Peyer's patch (tissue), 4 donors: ENCODE measurements around the gene KIAA0930.
A peak's percentile ranks its signal among the peaks of the same experiment; 100 is the strongest.

Experiments
- POLR2A ChIP-seq, 2 donors: fragments of 450-650 bp; IDR thresholded peaks; one replicate each; pipeline ENCODE4 v1.5.1; 2017; ENCODE audit warnings: antibody characterized with exemption in 2 of 2, mild to moderate bottlenecking in 2 of 2, moderate library complexity in 2 of 2
- TF ChIP-seq, protein P1 (sequence below), 6 experiments: fragments of 450-650 bp in 4 of 6; fragments of 200-600 bp in 2 of 6; sonication (generic) in 1 of 6; IDR thresholded peaks; one replicate each; pipeline ENCODE4 v1.5.1; 2017 to 2019; ENCODE audit warnings: antibody characterized with exemption in 6 of 6, mild to moderate bottlenecking in 3 of 6, moderate library complexity in 1 of 6

DNA sequence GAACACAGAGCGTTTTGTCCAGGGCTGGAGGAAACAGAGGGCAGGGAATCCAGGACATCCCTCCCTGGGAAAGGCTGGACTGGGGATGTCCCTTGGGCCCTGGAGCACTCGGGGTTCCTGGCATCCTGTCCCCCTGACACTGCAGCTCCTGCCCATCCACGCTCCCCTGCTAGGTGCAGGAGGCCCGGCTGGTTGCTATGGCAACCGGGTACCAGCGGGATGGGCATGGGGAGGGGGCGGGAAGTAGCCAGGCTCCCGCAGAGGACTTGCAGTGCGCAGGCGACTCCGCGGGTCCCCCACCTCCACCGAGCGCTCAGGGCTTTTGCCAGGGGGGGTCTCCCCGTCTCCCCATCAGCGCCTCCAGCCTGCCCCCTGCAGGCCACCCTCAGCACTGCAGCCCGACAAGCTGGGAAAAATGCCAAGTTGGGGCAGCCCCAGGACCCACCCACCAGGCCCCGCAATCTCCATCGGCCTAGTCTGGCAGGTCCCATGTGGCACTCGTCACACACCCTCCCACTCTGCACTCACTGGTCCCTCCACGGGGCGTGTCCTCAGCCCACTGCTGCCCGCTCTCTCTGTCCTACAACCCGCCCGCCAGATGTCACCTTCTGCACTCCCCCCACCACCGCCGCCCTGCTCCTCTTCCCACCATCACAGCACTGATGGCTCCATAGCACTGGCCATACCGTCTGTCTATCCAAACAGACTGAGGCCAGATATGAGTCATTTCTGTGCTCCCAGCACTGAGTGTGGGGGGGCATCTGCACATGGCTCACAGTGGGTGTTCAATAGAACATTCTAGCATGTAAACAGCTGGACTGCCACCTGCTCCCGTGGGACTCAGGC, 31.5 kb downstream of the KIAA0930 start:
- TF ChIP-seq, protein P1, sequence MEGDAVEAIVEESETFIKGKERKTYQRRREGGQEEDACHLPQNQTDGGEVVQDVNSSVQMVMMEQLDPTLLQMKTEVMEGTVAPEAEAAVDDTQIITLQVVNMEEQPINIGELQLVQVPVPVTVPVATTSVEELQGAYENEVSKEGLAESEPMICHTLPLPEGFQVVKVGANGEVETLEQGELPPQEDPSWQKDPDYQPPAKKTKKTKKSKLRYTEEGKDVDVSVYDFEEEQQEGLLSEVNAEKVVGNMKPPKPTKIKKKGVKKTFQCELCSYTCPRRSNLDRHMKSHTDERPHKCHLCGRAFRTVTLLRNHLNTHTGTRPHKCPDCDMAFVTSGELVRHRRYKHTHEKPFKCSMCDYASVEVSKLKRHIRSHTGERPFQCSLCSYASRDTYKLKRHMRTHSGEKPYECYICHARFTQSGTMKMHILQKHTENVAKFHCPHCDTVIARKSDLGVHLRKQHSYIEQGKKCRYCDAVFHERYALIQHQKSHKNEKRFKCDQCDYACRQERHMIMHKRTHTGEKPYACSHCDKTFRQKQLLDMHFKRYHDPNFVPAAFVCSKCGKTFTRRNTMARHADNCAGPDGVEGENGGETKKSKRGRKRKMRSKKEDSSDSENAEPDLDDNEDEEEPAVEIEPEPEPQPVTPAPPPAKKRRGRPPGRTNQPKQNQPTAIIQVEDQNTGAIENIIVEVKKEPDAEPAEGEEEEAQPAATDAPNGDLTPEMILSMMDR (IDR thresholded peaks at IDR 0.05), result peak in 4 of 6 experiments; percentile 40 to 49 (median 46)
- no peak for TF ChIP-seq POLR2A (IDR thresholded peaks at IDR 0.05)
